ENCODE measurements around the gene F7.
"Not testable (repeated sequence)": the region's sequence is repeated elsewhere in the genome, so short reads cannot be mapped to it uniquely, and the experiment has no call there.

Gene F7

GRCh38 chr13:113105032-113105920 lies at the start of gene F7:
F7 (plus strand) TSS chr13:113105791; CDS start chr13:113105842, 51 bp downstream.
- DNase-seq = no peak

- DNase-seq = no peak
These were observed 48.5 kb upstream of the F7 start for GRCh38 chr13:113057084-113057483.

GRCh38 chr13:113057559-113057958 lies 48.0 kb upstream of the F7 start:
- DNase-seq = not testable (repeated sequence)

- DNase-seq = no peak
These were observed 47.2 kb upstream of the F7 start for GRCh38 chr13:113058129-113058987.

GRCh38 chr13:113058988-113059850 lies 46.4 kb upstream of the F7 start:
- no peak for DNase-seq

GRCh38 chr13:113059891-113060290 lies 45.7 kb upstream of the F7 start:
- DNase-seq = no peak

GRCh38 chr13:113060557-113061270 lies 44.9 kb upstream of the F7 start:
- DNase-seq = no peak

GRCh38 chr13:113061271-113061625 lies 44.3 kb upstream of the F7 start:
- no peak for DNase-seq

- no peak for DNase-seq
These were observed 43.7 kb upstream of the F7 start for GRCh38 chr13:113061796-113062425.

- DNase-seq = no peak
These were observed 42.9 kb upstream of the F7 start for GRCh38 chr13:113062691-113063090.

- no peak for DNase-seq
These were observed 42.5 kb upstream of the F7 start for GRCh38 chr13:113063091-113063491.

- no peak for DNase-seq
These were observed 41.5 kb upstream of the F7 start for GRCh38 chr13:113064000-113064533.

- DNase-seq = no peak
These were observed 40.8 kb upstream of the F7 start for GRCh38 chr13:113064534-113065405.

GRCh38 chr13:113065406-113066141 lies 40.0 kb upstream of the F7 start:
- no peak for DNase-seq

GRCh38 chr13:113066142-113066455 lies 39.5 kb upstream of the F7 start:
- no peak for DNase-seq

- DNase-seq = no peak
These were observed 38.8 kb upstream of the F7 start for GRCh38 chr13:113066746-113067145.

- DNase-seq = no peak
These were observed 35.5 kb upstream of the F7 start for GRCh38 chr13:113069861-113070805.

GRCh38 chr13:113070855-113071254 lies 34.7 kb upstream of the F7 start:
- DNase-seq = no peak

GRCh38 chr13:113072376-113072775 lies 33.2 kb upstream of the F7 start:
- no peak for DNase-seq

Data from activated T-cell treated with anti-CD3 and anti-CD28 coated beads for 4 hours (primary cell).